HL-60 (cell line): ENCODE results near the gene SYCE1L.

ENCODE experiments used
- CTCF ChIP-seq: IDR thresholded peaks from one replicate; pipeline ENCODE4 v1.5.1; 2011; ENCODE audit warnings: low read length, control low read depth, inconsistent platforms; ENCODE audit not compliant: insufficient read depth
- GABPA ChIP-seq: IDR thresholded peaks from 2 replicates; pipeline ENCODE4 v1.6.1; 2012; ENCODE audit warnings: low read depth
- POLR2AphosphoS5 ChIP-seq: IDR thresholded peaks from 2 replicates; pipeline ENCODE4 v1.6.1; 2012; ENCODE audit warnings: low read depth
- REST ChIP-seq: IDR thresholded peaks from 2 replicates; pipeline ENCODE4 v1.6.1; 2012; ENCODE audit warnings: low read depth; ENCODE audit not compliant: insufficient replicate concordance
- SPI1 ChIP-seq: IDR thresholded peaks from 2 replicates; pipeline ENCODE4 v1.6.1; 2012; ENCODE audit warnings: low read depth, mild to moderate bottlenecking, borderline replicate concordance

- no peak for TF ChIP-seq CTCF
- TF ChIP-seq REST, result no peak
- TF ChIP-seq POLR2AphosphoS5, result no peak
- TF ChIP-seq SPI1, result no peak
- no peak for TF ChIP-seq GABPA
Observed at GRCh38 chr16:77213542-77214106, 14.4 kb downstream of the SYCE1L start.
